GM19467 (cell line): Measurements from ENCODE around the gene NFIX.
A peak's percentile ranks its signal among the peaks of the same experiment; 100 is the strongest.
"Not testable (repeated sequence)": the region's sequence is repeated elsewhere in the genome, so short reads cannot be mapped to it uniquely, and the experiment has no call there.

Experiments used
- ATAC-seq: cut with Tn5 transposase; IDR thresholded peaks from one replicate; pipeline ENCODE4 v1.9.1; 2021; ENCODE audit warnings: mild to moderate bottlenecking, moderate library complexity; ENCODE audit not compliant: unreplicated experiment

NFIX gene

DNA sequence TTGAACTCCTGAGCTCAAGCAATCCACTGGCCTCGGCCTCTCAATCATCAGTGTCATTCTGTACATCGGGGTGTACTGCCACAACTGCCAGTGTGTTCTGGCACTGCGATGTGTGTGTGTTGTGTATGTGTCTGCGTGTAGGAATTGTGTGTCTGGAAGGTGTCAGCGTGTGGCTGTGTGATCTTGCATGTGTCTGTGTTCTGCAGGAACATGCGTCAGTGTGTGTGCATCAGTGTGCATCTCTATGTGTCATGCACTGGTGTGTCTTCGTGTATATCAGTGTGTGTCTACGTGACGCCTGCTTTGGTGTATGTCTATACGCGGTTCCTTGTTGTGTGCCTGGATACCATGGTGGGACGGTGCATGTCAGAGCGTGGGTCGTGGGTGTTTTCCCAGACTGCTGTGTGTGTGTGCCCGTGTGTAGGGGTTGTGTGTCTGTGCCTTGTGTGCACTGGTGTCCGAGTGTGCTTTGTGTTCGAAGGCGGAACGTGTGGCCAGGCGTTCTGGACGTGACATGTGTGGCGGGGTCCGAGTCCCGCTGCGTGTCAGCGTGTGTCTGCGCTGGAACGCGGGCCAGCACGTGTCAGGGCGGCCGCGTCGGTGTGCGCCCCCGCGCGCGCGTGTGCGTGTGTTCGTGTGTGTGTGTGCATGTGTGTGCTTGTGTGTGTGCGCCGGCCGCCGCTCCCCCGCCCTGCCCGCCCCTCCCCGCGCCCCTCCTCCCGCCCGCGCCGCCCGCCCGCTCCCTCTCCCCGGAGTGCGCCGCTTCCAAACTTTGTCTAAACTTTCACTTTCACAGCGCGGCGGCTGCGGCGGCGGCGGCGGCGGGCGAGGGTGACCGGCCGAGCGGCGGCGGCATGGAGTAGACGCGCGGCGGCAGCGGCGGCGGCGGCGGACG lies at the start of gene NFIX:
Gene NFIX (plus strand): TSS at position 775 of the 895 bp plus-strand sequence. CDS start 363 bp downstream, outside the sequence.
- no peak for ATAC-seq

- peak; percentile 60 for ATAC-seq
Observed at GRCh38 chr19:12945479-12946091, 49.7 kb upstream of the NFIX start, which contains the start of gene RAD23A. Gene RAD23A, plus strand, starts transcription at chr19:12945862. Its CDS starts 87 bp downstream, at chr19:12945949.

DNA sequence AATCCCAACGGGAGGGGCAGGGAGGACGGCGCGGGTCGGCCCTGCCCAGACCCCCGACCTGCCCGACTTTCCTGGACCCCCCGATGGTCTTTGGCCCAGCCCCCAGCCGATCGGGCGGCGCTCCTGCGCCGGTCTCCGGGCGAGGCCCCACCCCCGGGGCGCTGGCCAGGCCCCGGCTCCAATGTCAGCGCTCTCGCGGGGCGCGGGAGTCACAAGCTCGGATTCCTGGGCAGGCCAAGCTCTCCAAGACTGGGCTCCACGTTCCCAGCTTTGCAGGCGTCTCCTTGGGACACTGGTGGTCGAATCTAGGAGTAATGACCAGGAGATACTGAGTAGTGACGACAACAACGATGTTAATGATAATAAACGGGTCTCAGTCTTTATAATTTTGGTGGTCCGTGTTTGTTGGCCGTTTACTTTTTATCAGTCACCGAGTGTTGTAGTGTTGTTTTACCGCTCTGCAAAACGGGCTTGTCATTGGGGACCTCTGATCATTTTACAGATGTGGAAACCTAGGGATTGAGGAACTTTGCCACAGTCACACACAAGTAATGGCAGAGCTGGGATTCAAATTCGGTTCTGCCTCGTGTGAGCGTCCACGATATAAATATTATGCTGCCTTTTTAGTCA lies 49.1 kb upstream of the NFIX start:
- ATAC-seq: peak; percentile 17

GRCh38 chr19:12946731-12947496 lies 48.4 kb upstream of the NFIX start:
- ATAC-seq: no peak

DNA sequence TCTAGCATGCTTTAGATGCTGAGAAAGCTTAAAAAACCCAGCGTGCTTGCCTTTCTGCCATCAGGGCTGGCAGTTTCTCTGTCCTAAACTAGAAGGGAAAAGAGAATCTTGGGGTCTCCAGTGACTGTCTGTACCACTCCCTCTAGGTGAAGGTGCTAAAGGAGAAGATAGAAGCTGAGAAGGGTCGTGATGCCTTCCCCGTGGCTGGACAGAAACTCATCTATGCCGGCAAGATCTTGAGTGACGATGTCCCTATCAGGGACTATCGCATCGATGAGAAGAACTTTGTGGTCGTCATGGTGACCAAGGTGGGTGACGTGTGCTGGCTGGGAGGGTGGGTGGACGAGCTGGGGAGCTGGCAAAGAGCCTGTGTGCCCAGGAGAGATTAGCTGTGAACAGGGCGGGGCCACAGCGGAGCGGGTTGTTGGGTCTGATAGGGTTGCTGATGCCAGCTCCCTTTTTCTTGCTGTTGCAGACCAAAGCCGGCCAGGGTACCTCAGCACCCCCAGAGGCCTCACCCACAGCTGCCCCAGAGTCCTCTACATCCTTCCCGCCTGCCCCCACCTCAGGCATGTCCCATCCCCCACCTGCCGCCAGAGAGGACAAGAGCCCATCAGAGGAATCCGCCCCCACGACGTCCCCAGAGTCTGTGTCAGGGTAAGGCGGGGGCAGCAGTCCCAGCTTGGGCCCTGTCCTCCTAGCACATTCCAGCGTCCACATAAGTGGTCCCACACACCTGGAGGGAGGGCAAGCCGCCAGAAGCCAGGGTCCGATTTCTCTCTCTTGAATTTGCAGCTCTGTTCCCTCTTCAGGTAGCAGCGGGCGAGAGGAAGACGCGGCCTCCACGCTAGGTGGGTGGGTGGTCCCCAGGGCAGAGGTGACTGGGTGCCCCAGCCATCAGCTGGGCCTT lies 47.3 kb upstream of the NFIX start:
- ATAC-seq: no peak

- no peak for ATAC-seq
Observed at GRCh38 chr19:12948612-12949362, 46.5 kb upstream of the NFIX start.

- no peak for ATAC-seq
Observed at GRCh38 chr19:12949363-12950283, 45.7 kb upstream of the NFIX start.

DNA sequence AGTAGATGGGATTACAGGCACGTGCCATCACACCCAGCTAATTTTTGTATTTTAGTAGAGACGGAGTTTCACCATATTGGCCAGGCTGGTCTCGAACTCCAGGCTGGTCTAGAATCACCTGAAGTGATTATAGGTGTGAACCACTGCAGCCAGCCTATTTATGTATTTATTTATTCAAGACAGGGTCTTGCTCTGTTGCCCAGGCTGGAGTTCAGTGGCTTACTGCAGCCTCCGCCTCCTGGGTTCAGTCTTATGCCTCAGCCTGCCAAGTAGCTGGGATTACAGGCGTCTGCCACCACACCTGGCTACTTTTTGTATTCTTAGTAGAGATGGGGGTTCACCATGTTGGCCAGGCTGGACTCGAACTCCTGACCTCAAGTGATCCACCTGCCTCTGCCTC lies 43.2 kb upstream of the NFIX start:
- not testable (repeated sequence) for ATAC-seq

- ATAC-seq: no peak
Observed at GRCh38 chr19:12952488-12953137, 42.7 kb upstream of the NFIX start.

- ATAC-seq: no peak
Observed at GRCh38 chr19:12953138-12953798, 42.0 kb upstream of the NFIX start.

- no peak for ATAC-seq
Observed at GRCh38 chr19:12953799-12954611, 41.3 kb upstream of the NFIX start.

GRCh38 chr19:12954612-12954962 lies 40.7 kb upstream of the NFIX start:
- ATAC-seq: no peak

DNA sequence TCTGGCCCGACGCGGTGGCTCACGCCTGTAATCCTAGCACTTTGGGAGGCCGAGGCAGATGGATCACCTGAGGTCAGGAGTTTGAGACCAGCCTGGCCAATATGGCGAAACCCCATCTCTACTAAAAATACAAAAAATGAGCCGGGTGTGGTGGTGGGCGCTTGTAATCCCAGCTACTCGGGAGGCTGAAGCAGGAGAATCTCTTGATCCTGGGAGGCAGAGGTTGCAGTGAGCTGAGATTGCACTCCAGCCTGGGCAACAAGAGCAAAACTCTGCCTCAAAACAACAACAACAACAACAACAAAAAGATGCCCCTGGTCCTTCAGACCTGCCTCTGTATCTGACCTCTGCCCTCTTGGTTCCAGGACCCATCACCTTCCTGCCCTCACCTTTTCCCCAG lies 39.7 kb upstream of the NFIX start:
- ATAC-seq: not testable (repeated sequence)

- no peak for ATAC-seq
Observed at GRCh38 chr19:12955996-12956395, 39.3 kb upstream of the NFIX start.

- peak; percentile 68 for ATAC-seq
Observed at GRCh38 chr19:12956446-12957388, 38.6 kb upstream of the NFIX start, which contains the start of gene GADD45GIP1. Gene GADD45GIP1, minus strand, starts transcription at chr19:12957223. Its CDS starts 11 bp downstream, at chr19:12957212.
